Adrenal gland (tissue), 12 donors: ENCODE results near the gene ALG2. TPM values are rescaled to one million over a fixed set of nuclear protein-coding genes. Genes with fewer than 3 reads are reported as not detected.
"Not testable (repeated sequence)": the region's sequence is repeated elsewhere in the genome, so short reads cannot be mapped to it uniquely, and the experiment has no call there.

Experiments used
- DNase-seq, 7 donors: peaks; one replicate each; pipeline ENCODE4 v3.0.0-alpha.2; 2019 to 2020
- H3K27ac ChIP-seq, 5 donors: fragments of 200-600 bp; sonication (generic) in 4 of 5; 1 replicate in 3 of 5; 2 replicates in 2 of 5; pipeline versions ENCODE4 v1.5.1 to v1.8.0; 2016 to 2020; ENCODE audit warnings: mild to moderate bottlenecking in 1 of 5
- H3K27me3 ChIP-seq: fragments of 200-600 bp; 2 replicates; pipeline ENCODE4 v1.8.0; 2021
- H3K36me3 ChIP-seq, 2 donors: fragments of 200-600 bp; replicated peaks in 1 of 2; 1 replicate in 1 of 2; 2 replicates in 1 of 2; pipeline versions ENCODE4 v1.5.1 to v1.8.0; 2018 to 2022
- H3K4me1 ChIP-seq, 2 donors: fragments of 200-600 bp; replicated peaks in 1 of 2; 1 replicate in 1 of 2; 2 replicates in 1 of 2; pipeline versions ENCODE4 v1.5.1 to v1.8.0; 2018 to 2021
- H3K4me3 ChIP-seq, 4 donors: fragments of 200-600 bp; sonication (generic) in 3 of 4; one replicate each; pipeline ENCODE4 v1.5.1; 2016 to 2018
- H3K9me3 ChIP-seq, 3 donors: fragments of 200-600 bp; sonication (generic) in 1 of 3; replicated peaks in 1 of 3; 1 replicate in 2 of 3; 2 replicates in 1 of 3; pipeline versions ENCODE4 v1.5.1 to v1.8.0; 2016 to 2021
- CTCF ChIP-seq, 6 experiments: fragments of 450-650 bp in 4 of 6; fragments of 200-600 bp in 2 of 6; sonication (generic) in 1 of 6; IDR thresholded peaks; 1 replicate in 5 of 6; 2 replicates in 1 of 6; pipeline versions ENCODE4 v1.5.1 to v1.8.0; 2016 to 2021; ENCODE audit warnings: antibody characterized with exemption in 6 of 6, mild to moderate bottlenecking in 2 of 6, moderate library complexity in 1 of 6
- POLR2A ChIP-seq, 2 donors: fragments of 450-650 bp; IDR thresholded peaks; one replicate each; pipeline ENCODE4 v1.6.1; 2017; ENCODE audit warnings: antibody characterized with exemption in 2 of 2, mild to moderate bottlenecking in 2 of 2, moderate library complexity in 1 of 2
- WGBS, 4 donors: extraction: QIAGEN DNeasy Blood & Tissue Kit in 2 of 4; methylation state at CpG; one replicate each; pipeline versions ENCODE4 v1.1.5 to v1.1.7; 2013 to 2017; 5-methylcytosine and 5-hydroxymethylcytosine counted together
- intact Hi-C, 2 donors: fragments of 100-400 bp; cut with DNase I; formaldehyde crosslinking; loops; one replicate each; pipeline versions ENCODE4 v1.14.1 to v1.15.0; 2022 to 2023
- polyA plus RNA-seq, 3 donors: library from polyadenylated mRNA; stranded (reverse); fragments of 200-250 nt in 2 of 3; fragments of 350-450 nt in 1 of 3; fragmentation: Illumina TruSeq in 1 of 3; extraction: RNeasy Lipid Tissue Mini Kit (QIAGEN cat#74804) in 1 of 3; gene quantifications; one replicate each; pipeline ENCODE4 v1.2.3, GENCODE V29; 2013 to 2014
- total RNA-seq, 9 donors: library from RNA; depleted of rRNA in 4 of 9; stranded (reverse); fragments of >200 nt in 4 of 9; fragments of 120-200 nt in 1 of 9; fragmentation: NEBNext Ultra II Directional in 1 of 9; extraction: Animal tissue kit (Norgen Biotek cat#: 25700) in 1 of 9; gene quantifications; one replicate each; pipeline versions ENCODE4 v1.1.0 to v1.2.4, GENCODE V29; 2013 to 2023
- donor health status: healthy with polysubstance abuse.
- donor health status: Bipolar disorder and iron deficiency.
- donor health status: DM: yes; HTN: yes; CAD: no.
- donor health status: DM: no; HTN: no; CAD: no.
- donor health status: DM: no; HTN: no; CAD: no.
- donor health status: DM: yes; HTN: yes; CAD: no.

The ALG2 gene
- total and polyA plus RNA-seq, 12 donors, result 19.2 to 144 (median 60.8) TPM

GRCh38 chr9:99244344-99245260, 22.9 kb upstream of the ALG2 start:
- no peak for DNase-seq
- intact Hi-C loops, result no loop called here
- no peaks in the 10 kb centered on the region for H3K36me3 ChIP-seq
- peaks cover 0 to 7% of the 10 kb centered on the region in 2 donors for H3K4me1 ChIP-seq
- no peaks in the 10 kb centered on the region for H3K9me3 ChIP-seq
- 71 to 82% (median 77%) methylated on average over 3 of the region's 3 CpGs for WGBS, 4 donors
- H3K27ac ChIP-seq, result no peak overlapping the region
- H3K4me3 ChIP-seq, result no peak overlapping the region
- no peaks in the 10 kb centered on the region for H3K27me3 ChIP-seq
- TF ChIP-seq CTCF (IDR thresholded peaks at IDR 0.05) (no peak), POLR2A (IDR thresholded peaks at IDR 0.05) (no peak)

DNA sequence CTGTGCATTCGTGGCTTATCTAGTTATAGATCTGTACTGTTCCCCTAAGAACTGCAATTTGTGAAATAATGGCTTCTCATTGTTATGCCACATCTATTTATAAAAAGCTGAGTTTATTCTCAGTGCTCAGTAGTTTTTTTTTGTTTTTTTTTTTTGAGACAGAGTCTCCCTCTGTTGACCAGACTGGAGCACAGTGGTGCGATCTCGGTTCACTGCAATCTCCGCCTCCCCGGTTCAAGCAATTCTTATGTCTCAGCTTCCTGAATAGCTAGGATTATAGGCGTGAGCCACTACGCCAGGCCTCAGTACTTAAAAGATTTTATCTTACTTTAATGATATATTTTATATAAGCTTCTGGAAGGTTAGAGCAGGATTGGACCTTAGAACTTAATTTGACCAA, 19.4 kb upstream of the ALG2 start:
- TF ChIP-seq CTCF (IDR thresholded peaks at IDR 0.05), result no peak
- no peak for TF ChIP-seq POLR2A (IDR thresholded peaks at IDR 0.05)
- Histone ChIP-seq H3K27me3 (no peaks in the 10 kb centered on the region), H3K4me1 (peaks cover 0 to 7% of the 10 kb centered on the region in 2 donors), H3K27ac (no peak overlapping the region), H3K9me3 (no peaks in the 10 kb centered on the region), H3K36me3 (no peaks in the 10 kb centered on the region), H3K4me3 (no peak overlapping the region)
- WGBS, 4 donors, result 76 to 82% (median 81%) methylated on average over 7 of the region's 7 CpGs
- intact Hi-C loops, result no loop called here
- no peak for DNase-seq

- peak in 1 of 7 donors; percentile 35 for DNase-seq
- Histone ChIP-seq H3K27ac (no peak overlapping the region), H3K4me3 (no peak overlapping the region), H3K27me3 (no peaks in the 10 kb centered on the region), H3K9me3 (no peaks in the 10 kb centered on the region), H3K36me3 (no peaks in the 10 kb centered on the region), H3K4me1 (peaks cover 0 to 7% of the 10 kb centered on the region in 2 donors)
- TF ChIP-seq POLR2A (IDR thresholded peaks at IDR 0.05), result no peak
- TF ChIP-seq CTCF (IDR thresholded peaks at IDR 0.05), result no peak
- WGBS, 4 donors, result 75 to 81% (median 78%) methylated on average over 6 of the region's 6 CpGs
- intact Hi-C loops, result no loop called here
These were observed 17.8 kb upstream of the ALG2 start for GRCh38 chr9:99239341-99240060.

GRCh38 chr9:99238331-99238730, 16.6 kb upstream of the ALG2 start:
- Histone ChIP-seq H3K27ac (no peak overlapping the region), H3K9me3 (no peaks in the 10 kb centered on the region), H3K4me1 (peaks cover 0 to 7% of the 10 kb centered on the region in 2 donors), H3K4me3 (no peak overlapping the region), H3K27me3 (no peaks in the 10 kb centered on the region), H3K36me3 (no peaks in the 10 kb centered on the region)
- TF ChIP-seq CTCF (IDR thresholded peaks at IDR 0.05) (no peak), POLR2A (IDR thresholded peaks at IDR 0.05) (no peak)
- no peak for DNase-seq
- intact Hi-C loops, result no loop called here

GRCh38 chr9:99237849-99238248, 16.1 kb upstream of the ALG2 start:
- H3K27me3 ChIP-seq, H3K27ac ChIP-seq, H3K4me3 ChIP-seq, H3K36me3 ChIP-seq, H3K4me1 ChIP-seq, intact Hi-C loops, DNase-seq, H3K9me3 ChIP-seq: not testable (repeated sequence)
- 95 to 99% (median 97%) methylated on average over 4 of the region's 4 CpGs for WGBS, 4 donors
